Keratinocyte (primary cell): ENCODE measurements around the gene ATP13A1. TPM values are rescaled to one million over a fixed set of nuclear protein-coding genes. Genes with fewer than 3 reads are reported as not detected.

Experiments used
- DNase-seq: peaks from one replicate; pipeline ENCODE4 v3.0.0-alpha.2; 2011; ENCODE audit warnings: low read depth, missing footprints, low spot score
- FAIRE-seq: peaks from 2 replicates; lab custom pipeline; 2011; peaks lifted over from hg19 to GRCh38; lab: Jason Lieb, UNC
- H2AFZ ChIP-seq: 2 replicates; pipeline ENCODE4 v1.6.0; 2012; ENCODE audit warnings: low read length, control low read depth, inconsistent platforms; ENCODE audit not compliant: control insufficient read depth
- H3K27ac ChIP-seq: 2 replicates; pipeline ENCODE4 v1.5.1; 2011; ENCODE audit warnings: low read length; ENCODE audit not compliant: control insufficient read depth, insufficient read depth
- H3K27me3 ChIP-seq: 3 replicates; pipeline ENCODE4 v1.6.0; 2011; ENCODE audit warnings: low read length; ENCODE audit not compliant: control insufficient read depth, insufficient read depth; ENCODE audit errors: extremely low read depth
- H3K36me3 ChIP-seq, 2 experiments: 2 replicates in 1 of 2; 3 replicates in 1 of 2; pipeline ENCODE4 v1.5.1; 2011; ENCODE audit warnings: low read length in 2 of 2, mild to moderate bottlenecking in 1 of 2; ENCODE audit not compliant: control insufficient read depth in 2 of 2, insufficient read depth in 2 of 2; ENCODE audit errors: extremely low read depth in 1 of 2
- H3K4me1 ChIP-seq: 3 replicates; pipeline ENCODE4 v1.5.1; 2011; ENCODE audit warnings: low read length; ENCODE audit not compliant: control insufficient read depth, insufficient read depth; ENCODE audit errors: extremely low read depth
- H3K4me2 ChIP-seq: 3 replicates; pipeline ENCODE4 v1.6.0; 2011; ENCODE audit warnings: low read depth, low read length; ENCODE audit not compliant: control insufficient read depth, insufficient read depth; ENCODE audit errors: extremely low read depth
- H3K4me3 ChIP-seq, 3 experiments: fragments of 200-600 bp in 1 of 3; sonication (generic) in 1 of 3; 2 replicates in 2 of 3; 3 replicates in 1 of 3; pipeline ENCODE4 v1.5.1; 2011 to 2016; ENCODE audit warnings: low read length in 3 of 3, mild to moderate bottlenecking in 3 of 3, control low read depth in 2 of 3, inconsistent platforms in 1 of 3, low read depth in 1 of 3, mixed read lengths in 1 of 3, mixed run types in 1 of 3, moderate library complexity in 1 of 3; ENCODE audit not compliant: control insufficient read depth in 2 of 3, insufficient read depth in 2 of 3; ENCODE audit errors: extremely low read depth in 1 of 3
- H3K79me2 ChIP-seq: 2 replicates; pipeline ENCODE4 v1.6.0; 2012; ENCODE audit warnings: low read length; ENCODE audit not compliant: control insufficient read depth, insufficient read depth
- H3K9ac ChIP-seq: 3 replicates; pipeline ENCODE4 v1.6.0; 2011; ENCODE audit warnings: low read length; ENCODE audit not compliant: control insufficient read depth, insufficient read depth; ENCODE audit errors: extremely low read depth
- H3K9me1 ChIP-seq: 3 replicates; pipeline ENCODE4 v1.6.0; 2011; ENCODE audit warnings: low read length; ENCODE audit not compliant: control insufficient read depth, insufficient read depth; ENCODE audit errors: extremely low read depth
- H3K9me3 ChIP-seq: 2 replicates; pipeline ENCODE4 v1.5.1; 2012; ENCODE audit warnings: low read depth, low read length; ENCODE audit not compliant: control insufficient read depth
- H4K20me1 ChIP-seq: 3 replicates; pipeline ENCODE4 v1.6.0; 2011; ENCODE audit warnings: low read length; ENCODE audit not compliant: control insufficient read depth, insufficient read depth; ENCODE audit errors: extremely low read depth
- EZH2 ChIP-seq: IDR thresholded peaks from one replicate; pipeline ENCODE4 v1.6.1; 2012; ENCODE audit warnings: inconsistent platforms, mild to moderate bottlenecking, low read length, moderate library complexity
- dilution Hi-C: fragments of 300-500 bp; cut with MboI; formaldehyde crosslinking; loops from one replicate; pipeline ENCODE4 v1.7.0; 2020; ENCODE audit warnings: low sequenced_read_pairs; ENCODE audit not compliant: extremely low pct_ligation_motif_present
- polyA plus RNA-seq, 5 experiments: library from polyadenylated mRNA; depleted of rRNA in 3 of 5; stranded (reverse) in 3 of 5; stranded (forward) in 1 of 5; unstranded in 1 of 5; fragments of >200 nt; gene quantifications; 1 replicate in 1 of 5; 2 replicates in 3 of 5; 3 replicates in 1 of 5; pipeline versions ENCODE4 v1.2.1 to v1.2.3, GENCODE V29; 2011 to 2012; ENCODE audit warnings: missing spikeins in 2 of 5, low read depth in 1 of 5, low replicate concordance in 1 of 5
- TF ChIP-seq, protein P1 (sequence below), 3 experiments: IDR thresholded peaks in 1 of 3; conservative IDR thresholded peaks in 1 of 3; optimal IDR thresholded peaks in 1 of 3; 2 replicates in 2 of 3; 3 replicates in 1 of 3; pipeline versions ENCODE3 to v1.5.1; 2011; ENCODE audit warnings: low read length in 3 of 3, mild to moderate bottlenecking in 3 of 3, moderate library complexity in 2 of 3, control low read depth in 1 of 3, inconsistent platforms in 1 of 3; ENCODE audit not compliant: insufficient read depth in 2 of 3; ENCODE audit errors: extremely low read depth in 1 of 3

ATP13A1 gene
- polyA plus RNA-seq, 1 donor (not counting 4 experiments of a cell fraction or from before 2014, with no cell fraction given), result 9.8 TPM

DNA sequence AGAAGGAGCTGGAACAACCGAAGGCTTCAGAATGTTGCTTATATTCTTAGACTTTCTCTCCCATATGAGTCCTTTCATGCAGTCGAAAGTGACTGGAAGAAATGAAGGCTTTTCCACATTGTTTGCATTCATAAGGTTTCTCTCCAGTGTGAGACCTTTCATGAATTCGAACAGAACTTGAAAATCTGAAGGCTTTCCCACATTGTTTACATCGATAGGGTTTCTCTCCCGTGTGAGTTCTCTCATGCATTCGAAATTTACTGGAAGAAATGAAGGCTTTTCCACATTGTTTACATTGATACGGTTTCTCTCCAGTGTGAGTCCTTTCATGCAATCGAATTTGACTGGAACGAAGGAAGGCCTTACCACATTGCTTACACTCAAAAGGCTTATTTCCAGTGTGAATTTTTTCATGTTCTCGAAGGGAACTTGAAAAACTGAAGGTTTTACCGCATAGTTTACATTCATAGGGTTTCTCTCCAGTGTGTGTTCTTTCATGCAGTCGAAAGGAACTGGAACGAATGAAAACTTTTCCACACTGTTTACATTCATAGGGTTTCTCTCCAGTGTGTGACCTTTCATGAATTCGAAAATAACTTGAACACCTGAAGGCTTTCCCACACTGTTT is 47.9 kb upstream of the ATP13A1 start:
- H3K4me2 ChIP-seq, result no peak overlapping the region
- H3K9ac ChIP-seq, result no peak overlapping the region
- no peak overlapping the region for H3K27ac ChIP-seq
- dilution Hi-C loops, result no loop called here
- no peaks in the 10 kb centered on the region for H4K20me1 ChIP-seq
- H3K4me3 ChIP-seq, result no peak overlapping the region
- H3K36me3 ChIP-seq, result peaks cover 6 to 18% of the 10 kb centered on the region in 2 experiments
- H2AFZ ChIP-seq, result no peak overlapping the region
- no peaks in the 10 kb centered on the region for H3K79me2 ChIP-seq
- DNase-seq, result no peak
- no peaks in the 10 kb centered on the region for H3K9me1 ChIP-seq
- H3K4me1 ChIP-seq, result no peaks in the 10 kb centered on the region
- peaks cover 57% of the 10 kb centered on the region for H3K9me3 ChIP-seq
- no peak for FAIRE-seq
- no peaks in the 10 kb centered on the region for H3K27me3 ChIP-seq
- no peak for TF ChIP-seq EZH2
- TF ChIP-seq, protein P1, sequence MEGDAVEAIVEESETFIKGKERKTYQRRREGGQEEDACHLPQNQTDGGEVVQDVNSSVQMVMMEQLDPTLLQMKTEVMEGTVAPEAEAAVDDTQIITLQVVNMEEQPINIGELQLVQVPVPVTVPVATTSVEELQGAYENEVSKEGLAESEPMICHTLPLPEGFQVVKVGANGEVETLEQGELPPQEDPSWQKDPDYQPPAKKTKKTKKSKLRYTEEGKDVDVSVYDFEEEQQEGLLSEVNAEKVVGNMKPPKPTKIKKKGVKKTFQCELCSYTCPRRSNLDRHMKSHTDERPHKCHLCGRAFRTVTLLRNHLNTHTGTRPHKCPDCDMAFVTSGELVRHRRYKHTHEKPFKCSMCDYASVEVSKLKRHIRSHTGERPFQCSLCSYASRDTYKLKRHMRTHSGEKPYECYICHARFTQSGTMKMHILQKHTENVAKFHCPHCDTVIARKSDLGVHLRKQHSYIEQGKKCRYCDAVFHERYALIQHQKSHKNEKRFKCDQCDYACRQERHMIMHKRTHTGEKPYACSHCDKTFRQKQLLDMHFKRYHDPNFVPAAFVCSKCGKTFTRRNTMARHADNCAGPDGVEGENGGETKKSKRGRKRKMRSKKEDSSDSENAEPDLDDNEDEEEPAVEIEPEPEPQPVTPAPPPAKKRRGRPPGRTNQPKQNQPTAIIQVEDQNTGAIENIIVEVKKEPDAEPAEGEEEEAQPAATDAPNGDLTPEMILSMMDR (optimal IDR thresholded peaks at IDR 0.05 in 1 of 3, IDR thresholded peaks at IDR 0.05 in 1 of 3, conservative IDR thresholded peaks at IDR 0.05 in 1 of 3; ENCODE audit: extremely low read depth in 1 of 3, insufficient read depth in 2 of 3, low read length in 3 of 3), result no peak

DNA sequence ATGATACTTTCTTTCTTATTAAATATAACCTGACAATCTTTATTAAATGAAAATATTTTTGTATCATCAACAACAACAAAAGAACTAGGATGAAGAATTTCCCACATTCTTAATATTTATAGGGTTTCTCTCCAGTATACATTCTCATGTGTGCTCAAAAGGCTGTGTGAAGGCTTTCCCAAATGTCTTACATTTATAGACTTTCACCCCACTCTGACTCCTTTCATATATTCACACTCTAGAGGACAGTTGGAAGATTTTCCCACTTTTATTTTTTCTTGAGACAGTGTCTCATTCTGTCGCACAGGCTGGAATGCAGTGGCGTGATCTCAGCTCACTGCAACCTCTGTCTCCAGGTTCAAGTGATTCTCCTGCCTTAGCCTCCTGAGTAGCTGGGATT is 47.0 kb upstream of the ATP13A1 start:
- H3K4me3 ChIP-seq, result no peak overlapping the region

More for the DNA sequence above, 47.0 kb upstream of the ATP13A1 start:
- no peaks in the 10 kb centered on the region for H3K4me1 ChIP-seq
- H3K27me3 ChIP-seq, result no peaks in the 10 kb centered on the region
- no peaks in the 10 kb centered on the region for H3K79me2 ChIP-seq
- FAIRE-seq (no peak), DNase-seq (no peak)
- no peak overlapping the region for H3K9ac ChIP-seq
- TF ChIP-seq, protein P1 (optimal IDR thresholded peaks at IDR 0.05 in 1 of 3, IDR thresholded peaks at IDR 0.05 in 1 of 3, conservative IDR thresholded peaks at IDR 0.05 in 1 of 3; ENCODE audit: extremely low read depth in 1 of 3, insufficient read depth in 2 of 3, low read length in 3 of 3), result no peak
- TF ChIP-seq EZH2, result no peak
- no peak overlapping the region for H3K4me2 ChIP-seq
- H3K9me3 ChIP-seq, result peaks cover 57% of the 10 kb centered on the region
- peaks cover 6 to 18% of the 10 kb centered on the region in 2 experiments for H3K36me3 ChIP-seq
- no peaks in the 10 kb centered on the region for H3K9me1 ChIP-seq
- no peaks in the 10 kb centered on the region for H4K20me1 ChIP-seq
- H2AFZ ChIP-seq, result no peak overlapping the region
- no peak overlapping the region for H3K27ac ChIP-seq
- dilution Hi-C loops, result no loop called here
